GM12891 (cell line): ENCODE data around the gene CCDC32.

Experiments used
- POLR2A ChIP-seq: IDR thresholded peaks from 2 replicates; pipeline ENCODE4 v1.6.1; 2011; ENCODE audit warnings: low read depth, low read length, control low read depth
- POLR2AphosphoS5 ChIP-seq: IDR thresholded peaks from 2 replicates; pipeline ENCODE4 v1.6.1; 2011; ENCODE audit warnings: low read depth, low read length, control low read depth
- TAF1 ChIP-seq: IDR thresholded peaks from 2 replicates; pipeline ENCODE4 v1.6.1; 2011; ENCODE audit warnings: low read depth, low read length, control low read depth

GRCh38 chr15:40591389-40591788 is 26.5 kb upstream of the CCDC32 start:
- TF ChIP-seq POLR2AphosphoS5 = no peak
- TF ChIP-seq POLR2A = no peak
- no peak for TF ChIP-seq TAF1
